ENCODE results near the gene ZNF829. TPM values are rescaled to one million over a fixed set of nuclear protein-coding genes. Genes with fewer than 3 reads are reported as not detected.

ZNF829 gene
- 1 to 10 TPM; 2.0 to 3.1 (median 2.9) TPM for total RNA-seq (2021; fragmentation: NEBNext Ultra II Directional; extraction: Animal tissue kit (Norgen Biotek cat#: 25700))
- long read RNA-seq, result 0 reads

DNA sequence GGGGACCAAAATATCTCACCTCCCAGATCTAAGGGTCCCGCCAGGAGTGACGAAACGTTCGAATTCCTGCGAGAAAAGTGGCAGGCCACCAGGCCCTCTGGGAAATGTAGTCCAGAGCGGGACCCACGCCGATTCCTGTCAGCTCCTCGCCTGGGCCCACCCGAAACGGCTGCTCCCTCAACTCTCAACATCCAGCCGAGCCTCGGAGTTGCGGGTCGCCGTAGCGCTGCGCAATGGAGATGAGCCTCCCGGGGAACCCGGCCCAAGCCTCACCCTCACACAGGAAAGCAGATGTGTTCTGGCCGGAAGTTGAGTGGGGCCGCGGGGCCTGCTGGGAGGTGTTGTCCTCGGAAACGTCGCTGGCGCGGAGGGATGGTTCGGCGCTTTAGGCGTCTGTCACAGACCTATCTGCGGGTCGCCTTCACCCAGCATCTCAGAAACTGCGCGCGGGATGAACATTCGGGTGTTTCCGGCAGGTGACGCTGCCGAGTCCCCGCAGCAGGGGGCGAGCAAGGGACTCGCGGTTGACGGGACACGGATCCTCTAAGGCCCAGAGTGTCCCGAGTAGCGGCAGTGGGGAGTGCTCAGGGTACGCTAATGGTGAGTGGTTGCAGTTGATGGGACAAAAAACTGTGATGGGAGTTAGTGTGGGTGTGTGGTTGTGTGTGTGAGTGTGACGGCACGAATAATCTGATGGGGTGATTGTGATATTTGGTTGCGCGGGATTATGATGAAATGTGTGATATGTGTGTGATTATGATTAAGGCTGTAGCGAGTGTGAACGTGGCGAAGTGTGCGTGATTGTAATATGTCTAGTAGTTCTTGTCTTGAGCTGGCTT lies at the start of gene ZNF829, which contains the start of gene ZNF568:
Gene ZNF829, minus strand, starts transcription at position 300 of the 839 bp plus-strand sequence. CDS start 1,124 bp downstream, outside the sequence.
Gene ZNF568, plus strand, starts transcription at position 341 of the 839 bp plus-strand sequence. CDS start 6,439 bp downstream, outside the sequence.
- Mint-ChIP-seq H3K36me3 (ENCODE audit: low read depth) (peaks cover 78% of the 10 kb centered on the region), H3K27ac (peak within 1 kb of the TSS; percentile 92)

DNA sequence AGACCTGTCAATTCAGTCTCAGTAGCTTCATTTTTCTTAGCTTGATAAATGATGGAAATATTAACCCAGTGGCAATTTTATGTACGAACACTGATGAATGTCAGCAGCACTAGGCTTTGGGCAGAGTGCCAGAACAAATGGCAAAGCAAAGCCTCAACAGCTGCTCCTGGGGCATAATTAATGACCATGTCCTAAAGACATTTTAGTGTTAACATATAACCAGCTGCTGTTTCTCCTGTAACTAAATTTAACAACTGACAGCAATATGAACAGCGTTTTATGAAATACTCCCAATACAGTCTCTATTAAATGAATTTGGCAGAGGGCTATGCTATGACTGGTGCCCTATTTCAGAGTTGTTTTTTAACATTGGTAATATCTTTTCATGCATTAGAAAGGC lies 47.2 kb upstream of the ZNF829 start:
- Mint-ChIP-seq H3K4me1 (ENCODE audit: low read depth) (no peaks in the 10 kb centered on the region), H3K9me3 (peaks cover 53% of the 10 kb centered on the region), H3K27me3 (ENCODE audit: insufficient read depth) (no peaks in the 10 kb centered on the region), H3K36me3 (ENCODE audit: low read depth) (peaks cover 45% of the 10 kb centered on the region), H3K4me3 (no peak overlapping the region), H3K27ac (no peak overlapping the region)
- DNase-seq, result no peak
- TF ChIP-seq, protein P1, sequence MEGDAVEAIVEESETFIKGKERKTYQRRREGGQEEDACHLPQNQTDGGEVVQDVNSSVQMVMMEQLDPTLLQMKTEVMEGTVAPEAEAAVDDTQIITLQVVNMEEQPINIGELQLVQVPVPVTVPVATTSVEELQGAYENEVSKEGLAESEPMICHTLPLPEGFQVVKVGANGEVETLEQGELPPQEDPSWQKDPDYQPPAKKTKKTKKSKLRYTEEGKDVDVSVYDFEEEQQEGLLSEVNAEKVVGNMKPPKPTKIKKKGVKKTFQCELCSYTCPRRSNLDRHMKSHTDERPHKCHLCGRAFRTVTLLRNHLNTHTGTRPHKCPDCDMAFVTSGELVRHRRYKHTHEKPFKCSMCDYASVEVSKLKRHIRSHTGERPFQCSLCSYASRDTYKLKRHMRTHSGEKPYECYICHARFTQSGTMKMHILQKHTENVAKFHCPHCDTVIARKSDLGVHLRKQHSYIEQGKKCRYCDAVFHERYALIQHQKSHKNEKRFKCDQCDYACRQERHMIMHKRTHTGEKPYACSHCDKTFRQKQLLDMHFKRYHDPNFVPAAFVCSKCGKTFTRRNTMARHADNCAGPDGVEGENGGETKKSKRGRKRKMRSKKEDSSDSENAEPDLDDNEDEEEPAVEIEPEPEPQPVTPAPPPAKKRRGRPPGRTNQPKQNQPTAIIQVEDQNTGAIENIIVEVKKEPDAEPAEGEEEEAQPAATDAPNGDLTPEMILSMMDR (IDR thresholded peaks at IDR 0.05), result no peak

More for the DNA sequence above, at the start of gene ZNF829, which contains the start of gene ZNF568:
- peaks cover 21% of the 10 kb centered on the region for H3K4me1 Mint-ChIP-seq (ENCODE audit: low read depth)
- H3K9me3 Mint-ChIP-seq, result peaks cover 67% of the 10 kb centered on the region
- TF ChIP-seq, protein P1 (IDR thresholded peaks at IDR 0.05), result peak; percentile 86
- peak; percentile 91 for DNase-seq
- H3K27me3 Mint-ChIP-seq (ENCODE audit: insufficient read depth), result peaks cover 2% of the 10 kb centered on the region; the same call in 1 of the 2 replicates
- peak within 1 kb of the TSS; percentile 95 for H3K4me3 Mint-ChIP-seq

DNA sequence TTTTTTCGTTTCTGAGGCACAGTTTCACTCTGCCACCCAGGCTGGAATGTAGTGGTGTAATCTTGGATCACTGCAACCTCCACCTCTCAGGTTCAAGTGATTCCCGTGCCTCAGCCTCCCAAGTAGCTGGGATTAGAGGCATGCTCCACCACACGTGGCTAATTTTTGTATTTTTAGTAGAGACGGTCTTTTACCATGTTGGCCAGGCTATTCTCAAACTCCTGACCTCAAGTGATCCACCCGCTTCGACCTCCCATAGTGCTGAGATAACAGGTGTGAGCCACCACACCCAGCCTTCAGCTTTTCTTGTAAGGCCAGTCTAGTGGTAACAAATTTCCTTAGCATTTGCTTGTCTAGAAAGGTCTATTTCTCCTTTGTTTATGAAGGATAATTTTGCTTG lies 46.3 kb upstream of the ZNF829 start:
- Mint-ChIP-seq H3K27me3 (ENCODE audit: insufficient read depth) (no peaks in the 10 kb centered on the region), H3K9me3 (peaks cover 58% of the 10 kb centered on the region), H3K36me3 (ENCODE audit: low read depth) (peaks cover 45% of the 10 kb centered on the region), H3K4me1 (ENCODE audit: low read depth) (no peaks in the 10 kb centered on the region), H3K27ac (no peak overlapping the region), H3K4me3 (no peak overlapping the region)
- TF ChIP-seq, protein P1 (IDR thresholded peaks at IDR 0.05), result no peak
- no peak for DNase-seq

DNA sequence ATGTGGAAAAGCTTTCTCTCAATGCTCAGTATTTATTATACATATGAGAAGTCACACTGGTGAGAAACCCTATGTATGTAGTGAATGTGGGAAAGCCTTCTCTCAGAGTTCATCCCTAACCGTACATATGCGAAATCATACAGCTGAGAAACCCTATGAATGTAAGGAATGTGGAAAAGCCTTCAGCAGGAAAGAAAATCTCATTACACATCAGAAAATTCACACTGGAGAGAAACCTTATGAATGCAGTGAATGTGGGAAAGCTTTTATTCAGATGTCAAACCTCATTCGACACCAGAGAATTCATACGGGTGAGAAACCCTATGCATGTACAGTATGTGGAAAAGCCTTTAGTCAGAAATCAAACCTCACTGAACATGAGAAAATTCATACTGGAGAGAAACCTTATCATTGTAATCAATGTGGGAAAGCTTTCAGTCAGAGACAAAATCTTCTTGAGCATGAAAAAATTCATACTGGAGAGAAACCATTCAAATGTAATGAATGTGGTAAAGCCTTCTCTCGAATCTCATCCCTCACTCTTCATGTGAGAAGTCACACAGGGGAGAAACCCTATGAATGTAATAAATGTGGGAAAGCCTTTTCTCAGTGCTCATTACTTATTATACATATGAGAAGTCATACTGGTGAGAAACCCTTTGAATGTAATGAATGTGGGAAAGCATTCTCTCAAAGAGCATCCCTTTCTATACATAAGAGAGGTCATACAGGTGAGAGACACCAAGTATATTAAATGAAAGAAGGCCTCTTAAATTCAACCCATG lies 34.4 kb upstream of the ZNF829 start:
- Mint-ChIP-seq H3K36me3 (ENCODE audit: low read depth) (peaks cover 65% of the 10 kb centered on the region), H3K4me3 (no peak overlapping the region), H3K27me3 (ENCODE audit: insufficient read depth) (no peaks in the 10 kb centered on the region), H3K27ac (no peak overlapping the region), H3K9me3 (peaks cover 81% of the 10 kb centered on the region), H3K4me1 (ENCODE audit: low read depth) (no peaks in the 10 kb centered on the region)
- TF ChIP-seq, protein P1 (IDR thresholded peaks at IDR 0.05), result no peak
- no peak for DNase-seq

DNA sequence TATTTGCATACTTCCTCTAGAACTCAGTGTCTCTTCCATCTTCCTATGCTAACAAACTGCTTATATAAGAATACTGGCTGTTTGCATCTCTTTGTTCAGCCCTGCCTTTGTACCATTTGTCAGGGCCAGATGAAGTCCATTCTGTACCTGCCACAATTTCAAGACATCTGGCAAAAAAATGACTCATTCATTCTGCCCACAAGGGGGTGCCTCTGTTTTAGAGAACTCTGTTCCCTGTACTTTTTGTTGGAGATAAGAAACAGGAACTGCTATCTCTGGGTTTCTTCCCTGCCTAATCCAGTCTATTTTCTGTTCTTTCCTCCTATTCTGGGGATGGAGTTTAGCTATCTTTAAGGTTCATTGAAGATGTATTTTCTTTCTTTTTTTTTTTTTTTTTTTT lies 23.1 kb upstream of the ZNF829 start:
- Mint-ChIP-seq H3K4me3 (no peak overlapping the region), H3K27me3 (ENCODE audit: insufficient read depth) (no peaks in the 10 kb centered on the region; the same call in 1 of the 2 replicates), H3K9me3 (peaks cover 32% of the 10 kb centered on the region), H3K4me1 (ENCODE audit: low read depth) (no peaks in the 10 kb centered on the region), H3K36me3 (ENCODE audit: low read depth) (peaks cover 82% of the 10 kb centered on the region), H3K27ac (no peak overlapping the region)
- no peak for DNase-seq
- TF ChIP-seq, protein P1 (IDR thresholded peaks at IDR 0.05), result peak; percentile 48
